Natural killer cell (primary cell): ENCODE results near the gene ARHGAP12. TPM values are rescaled to one million over a fixed set of nuclear protein-coding genes. Genes with fewer than 3 reads are reported as not detected.

Experiments used
- ATAC-seq, 3 donors: fragments of 150-1000 bp in 2 of 3; fragments of 200-7000 bp in 1 of 3; cut with Tn5 transposase; 1 replicate in 1 of 3; 2 replicates in 2 of 3; pipeline ENCODE4 v1.10.0; 2021; ENCODE audit warnings: mild to moderate bottlenecking in 2 of 3, moderate library complexity in 2 of 3
- DNase-seq, 2 donors: peaks; one replicate each; pipeline versions ENCODE4 v3.0.0 to v3.0.0-alpha.2; 2013 to 2021; ENCODE audit warnings: mixed read lengths in 1 of 2
- H3K27ac ChIP-seq: one replicate; pipeline ENCODE4 v1.5.1; 2013; ENCODE audit warnings: mild to moderate bottlenecking, low read length
- H3K27me3 ChIP-seq: one replicate; pipeline ENCODE4 v1.6.1; 2013; ENCODE audit warnings: low read length; ENCODE audit not compliant: control insufficient read depth, insufficient read depth
- H3K36me3 ChIP-seq: one replicate; pipeline ENCODE4 v1.6.1; 2013; ENCODE audit warnings: low read length; ENCODE audit not compliant: control insufficient read depth, insufficient read depth
- H3K4me1 ChIP-seq: one replicate; pipeline ENCODE4 v1.6.1; 2013; ENCODE audit warnings: low read length; ENCODE audit not compliant: control insufficient read depth, insufficient read depth
- H3K4me3 ChIP-seq: one replicate; pipeline ENCODE4 v1.5.1; 2013; ENCODE audit warnings: low read length
- H3K9me3 ChIP-seq: one replicate; pipeline ENCODE4 v1.6.1; 2013; ENCODE audit warnings: low read length; ENCODE audit not compliant: control insufficient read depth, insufficient read depth
- H3K27ac Mint-ChIP-seq, 2 donors: one replicate each; pipeline ENCODE4 v1.8.0; 2022; ENCODE audit warnings: mild to moderate bottlenecking in 2 of 2, mixed read lengths in 2 of 2, moderate library complexity in 1 of 2
- H3K27me3 Mint-ChIP-seq, 2 donors: one replicate each; pipeline ENCODE4 v1.8.0; 2022; ENCODE audit warnings: low read depth in 2 of 2, mixed read lengths in 2 of 2
- H3K36me3 Mint-ChIP-seq: one replicate; pipeline ENCODE4 v1.8.0; 2022; ENCODE audit warnings: mixed read lengths
- H3K4me1 Mint-ChIP-seq, 2 donors: one replicate each; pipeline ENCODE4 v1.8.0; 2022; ENCODE audit warnings: mixed read lengths in 2 of 2
- H3K4me3 Mint-ChIP-seq: one replicate; pipeline ENCODE4 v1.8.0; 2022; ENCODE audit warnings: mild to moderate bottlenecking, moderate library complexity, mixed read lengths
- H3K9me3 Mint-ChIP-seq, 2 donors: one replicate each; pipeline ENCODE4 v1.8.0; 2022; ENCODE audit warnings: mixed read lengths in 2 of 2
- WGBS: methylation state at CpG from one replicate; pipeline ENCODE4 v1.1.7; 2013; ENCODE audit warnings: missing lambda C conversion rate; ENCODE audit not compliant: insufficient coverage; 5-methylcytosine and 5-hydroxymethylcytosine counted together
- intact Hi-C: fragments of 100-400 bp; cut with micrococcal nuclease; formaldehyde crosslinking; loops from one replicate; pipeline ENCODE4 v1.14.2; 2022
- total RNA-seq, 4 donors: library from RNA; stranded (reverse); fragments of 120-200 nt in 1 of 4; gene quantifications; one replicate each; pipeline versions ENCODE4 v1.2.3 to v1.2.4, GENCODE V29; 2013 to 2022
- TF ChIP-seq, protein P1 (sequence below): fragments of 200-600 bp; IDR thresholded peaks from one replicate; pipeline ENCODE4 v1.8.0; 2022; ENCODE audit warnings: antibody characterized with exemption

Gene ARHGAP12
- total RNA-seq, 3 donors from 2014 or later (not counting 1 experiment from before 2014, with no cell fraction given): 35.1 to 40.2 (median 40.2) TPM

DNA sequence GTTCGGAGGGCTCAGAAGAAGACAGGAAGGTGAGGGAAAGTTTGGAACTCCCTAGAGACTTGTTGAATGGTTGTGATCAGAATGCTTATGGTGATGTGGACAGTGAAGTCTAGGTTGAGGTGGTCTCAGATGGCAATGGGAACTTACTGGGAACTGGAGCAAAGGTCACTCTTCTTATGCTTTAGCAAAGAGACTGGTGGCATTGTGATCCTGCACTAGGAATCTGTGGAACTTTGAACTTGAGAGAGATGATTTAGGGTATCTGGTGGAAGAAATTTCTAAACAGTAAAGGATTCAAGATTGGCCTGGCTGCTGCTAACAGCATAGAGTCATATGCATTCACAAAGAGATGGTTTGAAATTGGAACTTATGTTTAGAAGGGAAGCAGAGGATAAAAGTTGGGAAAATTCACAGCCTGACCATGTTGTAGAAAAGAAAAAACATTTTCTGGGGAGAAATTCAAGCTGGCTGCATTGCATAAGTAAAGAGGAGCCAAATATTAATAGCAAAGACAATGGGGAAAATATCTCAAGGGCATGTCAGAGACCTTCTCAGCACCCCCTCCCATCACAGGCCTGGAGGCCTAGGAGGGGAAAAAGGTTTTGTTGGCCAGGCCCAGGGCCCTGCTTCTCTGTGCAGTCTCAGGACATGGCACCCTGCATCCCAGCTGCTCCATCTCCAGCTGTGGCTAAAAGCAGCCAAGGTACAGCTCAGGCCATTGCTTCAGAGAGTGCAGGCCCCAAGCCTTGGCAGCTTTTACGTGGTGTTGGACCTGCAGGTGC is 26.0 kb upstream of the ARHGAP12 start:
- peaks cover 3% of the 10 kb centered on the region for H3K9me3 ChIP-seq
- no peak overlapping the region for H3K27ac ChIP-seq
- TF ChIP-seq, protein P1, sequence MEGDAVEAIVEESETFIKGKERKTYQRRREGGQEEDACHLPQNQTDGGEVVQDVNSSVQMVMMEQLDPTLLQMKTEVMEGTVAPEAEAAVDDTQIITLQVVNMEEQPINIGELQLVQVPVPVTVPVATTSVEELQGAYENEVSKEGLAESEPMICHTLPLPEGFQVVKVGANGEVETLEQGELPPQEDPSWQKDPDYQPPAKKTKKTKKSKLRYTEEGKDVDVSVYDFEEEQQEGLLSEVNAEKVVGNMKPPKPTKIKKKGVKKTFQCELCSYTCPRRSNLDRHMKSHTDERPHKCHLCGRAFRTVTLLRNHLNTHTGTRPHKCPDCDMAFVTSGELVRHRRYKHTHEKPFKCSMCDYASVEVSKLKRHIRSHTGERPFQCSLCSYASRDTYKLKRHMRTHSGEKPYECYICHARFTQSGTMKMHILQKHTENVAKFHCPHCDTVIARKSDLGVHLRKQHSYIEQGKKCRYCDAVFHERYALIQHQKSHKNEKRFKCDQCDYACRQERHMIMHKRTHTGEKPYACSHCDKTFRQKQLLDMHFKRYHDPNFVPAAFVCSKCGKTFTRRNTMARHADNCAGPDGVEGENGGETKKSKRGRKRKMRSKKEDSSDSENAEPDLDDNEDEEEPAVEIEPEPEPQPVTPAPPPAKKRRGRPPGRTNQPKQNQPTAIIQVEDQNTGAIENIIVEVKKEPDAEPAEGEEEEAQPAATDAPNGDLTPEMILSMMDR: no peak
- Mint-ChIP-seq H3K27ac (no peak overlapping the region), H3K4me1 (peaks cover 0 to 4% of the 10 kb centered on the region in 2 donors), H3K4me3 (no peak overlapping the region), H3K9me3 (peaks cover 0 to 7% of the 10 kb centered on the region in 2 donors), H3K27me3 (no peaks in the 10 kb centered on the region), H3K36me3 (no peaks in the 10 kb centered on the region)
- intact Hi-C loops: no loop called here
- no peaks in the 10 kb centered on the region for H3K27me3 ChIP-seq
- 94% methylated on average over 2 of the region's 2 CpGs for WGBS
- no peak overlapping the region for H3K4me3 ChIP-seq
- DNase-seq (no peak), ATAC-seq (no peak)
- no peaks in the 10 kb centered on the region for H3K36me3 ChIP-seq
- no peaks in the 10 kb centered on the region for H3K4me1 ChIP-seq

DNA sequence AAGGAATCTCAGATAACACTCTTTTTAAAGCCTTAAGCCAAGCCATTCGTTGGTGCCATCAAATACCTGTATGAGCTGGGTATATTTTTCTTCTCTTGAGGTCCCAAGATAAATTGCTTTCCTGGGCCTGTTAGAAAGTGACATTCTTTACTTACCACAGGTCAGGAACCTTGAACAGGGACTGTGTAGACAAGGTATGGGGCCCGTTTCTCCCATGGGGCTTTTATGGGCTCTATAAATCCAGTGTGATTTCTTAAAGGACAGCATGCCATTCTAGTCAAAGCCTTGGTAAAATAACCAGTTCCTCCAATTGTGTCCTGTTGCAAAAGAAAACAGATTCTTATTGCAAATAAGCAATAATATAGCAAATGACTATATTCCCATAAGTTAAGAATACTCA is 24.8 kb upstream of the ARHGAP12 start:
- peaks cover 0 to 4% of the 10 kb centered on the region in 2 donors for H3K4me1 Mint-ChIP-seq
- no peak overlapping the region for H3K4me3 ChIP-seq
- ATAC-seq (no peak), DNase-seq (no peak)
- H3K4me3 Mint-ChIP-seq: no peak overlapping the region
- no peaks in the 10 kb centered on the region for H3K27me3 Mint-ChIP-seq
- H3K27ac ChIP-seq: no peak overlapping the region
- TF ChIP-seq, protein P1: no peak
- H3K9me3 ChIP-seq: peaks cover 3% of the 10 kb centered on the region
- no peaks in the 10 kb centered on the region for H3K4me1 ChIP-seq
- no peaks in the 10 kb centered on the region for H3K36me3 Mint-ChIP-seq
- no peaks in the 10 kb centered on the region for H3K36me3 ChIP-seq
- intact Hi-C loops: no loop called here
- H3K27me3 ChIP-seq: no peaks in the 10 kb centered on the region
- WGBS: 86% methylated on average over 2 of the region's 2 CpGs
- H3K9me3 Mint-ChIP-seq: peaks cover 0 to 7% of the 10 kb centered on the region in 2 donors
- H3K27ac Mint-ChIP-seq: no peak overlapping the region

DNA sequence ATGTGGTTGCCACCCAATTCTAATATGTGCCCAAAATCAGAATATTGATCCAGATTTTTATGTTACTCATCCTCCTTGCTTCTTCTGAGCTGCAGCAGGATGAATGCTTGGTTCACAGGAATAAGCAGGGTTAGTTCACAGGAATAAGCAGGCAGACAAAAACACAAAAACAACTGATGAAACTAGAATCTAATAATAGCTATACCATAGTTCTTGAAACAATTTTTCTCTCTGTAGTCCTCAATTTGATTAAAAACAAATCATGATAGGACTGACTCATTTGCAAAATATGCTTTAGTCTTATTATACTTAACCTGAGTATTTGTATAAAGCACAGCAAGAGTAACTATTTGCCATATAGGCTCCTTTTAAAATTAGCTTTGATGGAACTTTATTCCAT is 24.4 kb upstream of the ARHGAP12 start:
- TF ChIP-seq, protein P1: no peak
- Histone ChIP-seq H3K4me3 (no peak overlapping the region), H3K27ac (no peak overlapping the region), H3K27me3 (no peaks in the 10 kb centered on the region), H3K4me1 (no peaks in the 10 kb centered on the region), H3K36me3 (no peaks in the 10 kb centered on the region), H3K9me3 (peaks cover 3% of the 10 kb centered on the region)
- intact Hi-C loops: no loop called here
- DNase-seq (no peak), ATAC-seq (no peak)
- Mint-ChIP-seq H3K27me3 (no peaks in the 10 kb centered on the region), H3K4me3 (no peak overlapping the region), H3K9me3 (peaks cover 0 to 7% of the 10 kb centered on the region in 2 donors), H3K36me3 (no peaks in the 10 kb centered on the region), H3K27ac (no peak overlapping the region), H3K4me1 (peaks cover 0 to 4% of the 10 kb centered on the region in 2 donors)

DNA sequence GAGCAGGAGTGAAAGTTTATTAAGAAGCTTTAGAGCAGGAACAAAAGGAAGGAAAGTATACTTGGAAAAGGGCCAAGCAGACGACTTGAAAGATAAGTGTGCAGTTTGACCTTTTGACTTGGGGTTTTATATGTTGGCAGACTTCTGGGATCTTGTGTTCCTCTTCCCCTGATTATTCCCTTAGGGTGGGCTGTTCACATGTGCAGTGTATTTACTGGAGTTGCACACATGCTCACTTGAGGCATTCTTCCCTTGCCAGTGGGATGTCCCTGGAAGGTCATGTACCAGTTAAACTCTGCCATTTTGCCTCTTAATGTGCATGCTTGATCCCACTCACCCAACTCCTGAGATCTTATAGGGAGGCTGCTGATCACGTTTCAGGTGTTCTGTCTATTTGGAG is 23.4 kb upstream of the ARHGAP12 start:
- 37% methylated on average over 2 of the region's 2 CpGs for WGBS
- no peaks in the 10 kb centered on the region for H3K27me3 Mint-ChIP-seq
- no peak for ATAC-seq
- peaks cover 0 to 4% of the 10 kb centered on the region in 2 donors for H3K4me1 Mint-ChIP-seq
- H3K9me3 Mint-ChIP-seq: peaks cover 0 to 7% of the 10 kb centered on the region in 2 donors
- H3K36me3 Mint-ChIP-seq: no peaks in the 10 kb centered on the region
- Histone ChIP-seq H3K4me1 (no peaks in the 10 kb centered on the region), H3K27ac (no peak overlapping the region), H3K27me3 (no peaks in the 10 kb centered on the region), H3K4me3 (no peak overlapping the region), H3K36me3 (no peaks in the 10 kb centered on the region), H3K9me3 (peaks cover 3% of the 10 kb centered on the region)
- no peak overlapping the region for H3K4me3 Mint-ChIP-seq
- no peak for DNase-seq
- TF ChIP-seq, protein P1: no peak
- intact Hi-C loops: no loop called here
- H3K27ac Mint-ChIP-seq: no peak overlapping the region
